ENCODE measurements around the gene TAX1BP3.

DNA sequence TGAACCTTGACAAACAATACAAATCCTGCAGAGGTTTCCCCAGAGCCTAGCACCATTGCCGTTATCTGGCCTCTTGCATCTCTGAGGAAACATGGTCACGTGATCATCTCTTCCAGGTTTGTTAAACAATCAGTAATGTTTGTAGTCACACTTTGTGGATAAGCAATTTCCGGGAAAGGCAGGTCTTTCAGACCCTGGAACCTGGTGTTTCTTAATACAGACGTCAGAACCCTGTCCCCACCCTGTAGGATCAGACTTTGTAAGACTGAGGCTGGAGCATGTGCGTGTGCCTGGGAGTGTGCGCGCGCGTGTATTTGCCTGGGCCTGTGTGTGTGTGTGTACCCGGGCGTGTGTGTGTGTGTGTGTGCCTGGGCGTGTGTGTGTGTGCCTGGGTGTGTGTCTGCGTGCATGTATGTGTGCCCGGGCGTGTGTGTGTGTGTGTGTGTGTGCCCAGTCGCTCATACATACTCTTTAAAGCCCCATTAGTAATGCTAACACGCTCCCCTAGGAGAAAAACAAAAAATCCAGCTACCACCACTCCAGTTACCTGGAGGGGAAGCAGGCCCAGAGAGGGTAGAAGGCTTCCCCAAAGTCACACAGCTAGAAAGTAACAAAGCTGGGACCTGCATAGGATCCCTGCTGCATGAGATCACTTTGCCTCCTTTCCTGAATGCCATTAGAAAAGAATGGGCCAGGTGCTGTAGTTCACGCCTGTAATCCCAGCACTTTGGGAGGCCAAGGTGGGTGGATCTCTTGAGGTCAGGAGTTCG lies 26.5 kb downstream of the TAX1BP3 start:
- no peak for TF ChIP-seq POLR2A (IDR thresholded peaks at IDR 0.05; ENCODE audit: low read depth, low read length)
- TF ChIP-seq RAD21 (IDR thresholded peaks at IDR 0.05; ENCODE audit: low read length), result no peak
- TF ChIP-seq CTCF (conservative IDR thresholded peaks at IDR 0.05; ENCODE audit: low read depth, low read length), result no peak
- TF ChIP-seq SMC3 (IDR thresholded peaks at IDR 0.05; ENCODE audit: low read depth, low read length), result no peak
- no peak for TF ChIP-seq BHLHE40 (IDR thresholded peaks at IDR 0.05; ENCODE audit: low read depth, low read length)
- no peak for TF ChIP-seq MAFK (IDR thresholded peaks at IDR 0.05; ENCODE audit: low read depth, low read length)
- TF ChIP-seq RFX5 (IDR thresholded peaks at IDR 0.05; ENCODE audit: low read depth, low read length), result no peak
- no peak for TF ChIP-seq FOS (IDR thresholded peaks at IDR 0.05; ENCODE audit: low read depth, low read length)
- TF ChIP-seq CHD1 (IDR thresholded peaks at IDR 0.05; ENCODE audit: low read depth, low read length), result no peak
- TF ChIP-seq, protein P1, sequence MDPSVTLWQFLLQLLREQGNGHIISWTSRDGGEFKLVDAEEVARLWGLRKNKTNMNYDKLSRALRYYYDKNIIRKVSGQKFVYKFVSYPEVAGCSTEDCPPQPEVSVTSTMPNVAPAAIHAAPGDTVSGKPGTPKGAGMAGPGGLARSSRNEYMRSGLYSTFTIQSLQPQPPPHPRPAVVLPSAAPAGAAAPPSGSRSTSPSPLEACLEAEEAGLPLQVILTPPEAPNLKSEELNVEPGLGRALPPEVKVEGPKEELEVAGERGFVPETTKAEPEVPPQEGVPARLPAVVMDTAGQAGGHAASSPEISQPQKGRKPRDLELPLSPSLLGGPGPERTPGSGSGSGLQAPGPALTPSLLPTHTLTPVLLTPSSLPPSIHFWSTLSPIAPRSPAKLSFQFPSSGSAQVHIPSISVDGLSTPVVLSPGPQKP (IDR thresholded peaks at IDR 0.05; ENCODE audit: borderline replicate concordance, low read depth, low read length), result no peak
- no peak for TF ChIP-seq CEBPB (IDR thresholded peaks at IDR 0.05; ENCODE audit: low read depth, low read length)
- TF ChIP-seq MXI1 (IDR thresholded peaks at IDR 0.05; ENCODE audit: borderline replicate concordance, low read depth, low read length), result no peak
- TF ChIP-seq, protein P2, sequence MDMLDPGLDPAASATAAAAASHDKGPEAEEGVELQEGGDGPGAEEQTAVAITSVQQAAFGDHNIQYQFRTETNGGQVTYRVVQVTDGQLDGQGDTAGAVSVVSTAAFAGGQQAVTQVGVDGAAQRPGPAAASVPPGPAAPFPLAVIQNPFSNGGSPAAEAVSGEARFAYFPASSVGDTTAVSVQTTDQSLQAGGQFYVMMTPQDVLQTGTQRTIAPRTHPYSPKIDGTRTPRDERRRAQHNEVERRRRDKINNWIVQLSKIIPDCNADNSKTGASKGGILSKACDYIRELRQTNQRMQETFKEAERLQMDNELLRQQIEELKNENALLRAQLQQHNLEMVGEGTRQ (IDR thresholded peaks at IDR 0.05; ENCODE audit: low read depth, low read length), result no peak

All from IMR-90 (cell line).